ENCODE data around the gene NFYB.

GRCh38 chr12:104168596-104168995 is 30.6 kb upstream of the NFYB start:
- TF ChIP-seq CTCF (IDR thresholded peaks at IDR 0.05; ENCODE audit: borderline replicate concordance, extremely low read depth, low read length, poor library complexity, severe bottlenecking) (no peak), EZH2 (IDR thresholded peaks at IDR 0.05; ENCODE audit: borderline replicate concordance, low read depth, low read length, severe bottlenecking) (no peak)
